Uterus (tissue), 2 donors: ENCODE data around the gene MACO1.

Experiments used
- POLR2A ChIP-seq, 2 donors: fragments of 450-650 bp; IDR thresholded peaks; one replicate each; pipeline ENCODE4 v1.6.1; 2016; ENCODE audit warnings: antibody characterized with exemption in 2 of 2, mild to moderate bottlenecking in 1 of 2, moderate library complexity in 1 of 2
- TF ChIP-seq, protein P1 (sequence below), 4 experiments: fragments of 200-600 bp in 2 of 4; fragments of 450-650 bp in 2 of 4; sonication (generic) in 2 of 4; IDR thresholded peaks; one replicate each; pipeline ENCODE4 v1.5.1; 2016 to 2019; ENCODE audit warnings: antibody characterized with exemption in 4 of 4, mild to moderate bottlenecking in 2 of 4, moderate library complexity in 1 of 4

DNA sequence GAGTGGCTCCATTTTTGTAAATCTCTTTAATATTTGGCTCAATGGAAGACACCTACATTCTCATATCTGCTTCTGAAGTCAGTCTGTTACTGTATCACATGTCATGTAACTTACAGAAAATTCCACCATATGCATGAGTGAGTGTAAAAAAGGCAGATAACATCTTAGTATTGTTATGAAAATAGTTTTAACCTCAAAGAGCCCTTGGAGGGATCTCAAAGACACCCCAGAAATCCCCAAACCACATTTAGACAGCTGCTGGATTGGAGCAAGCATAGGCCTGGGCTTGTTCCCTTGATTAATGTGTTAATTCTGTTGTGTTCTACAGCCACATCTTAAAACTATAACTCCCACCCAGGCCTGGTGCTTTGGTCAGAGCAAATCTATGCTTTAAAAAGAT is 16.9 kb downstream of the MACO1 start:
- TF ChIP-seq, protein P1, sequence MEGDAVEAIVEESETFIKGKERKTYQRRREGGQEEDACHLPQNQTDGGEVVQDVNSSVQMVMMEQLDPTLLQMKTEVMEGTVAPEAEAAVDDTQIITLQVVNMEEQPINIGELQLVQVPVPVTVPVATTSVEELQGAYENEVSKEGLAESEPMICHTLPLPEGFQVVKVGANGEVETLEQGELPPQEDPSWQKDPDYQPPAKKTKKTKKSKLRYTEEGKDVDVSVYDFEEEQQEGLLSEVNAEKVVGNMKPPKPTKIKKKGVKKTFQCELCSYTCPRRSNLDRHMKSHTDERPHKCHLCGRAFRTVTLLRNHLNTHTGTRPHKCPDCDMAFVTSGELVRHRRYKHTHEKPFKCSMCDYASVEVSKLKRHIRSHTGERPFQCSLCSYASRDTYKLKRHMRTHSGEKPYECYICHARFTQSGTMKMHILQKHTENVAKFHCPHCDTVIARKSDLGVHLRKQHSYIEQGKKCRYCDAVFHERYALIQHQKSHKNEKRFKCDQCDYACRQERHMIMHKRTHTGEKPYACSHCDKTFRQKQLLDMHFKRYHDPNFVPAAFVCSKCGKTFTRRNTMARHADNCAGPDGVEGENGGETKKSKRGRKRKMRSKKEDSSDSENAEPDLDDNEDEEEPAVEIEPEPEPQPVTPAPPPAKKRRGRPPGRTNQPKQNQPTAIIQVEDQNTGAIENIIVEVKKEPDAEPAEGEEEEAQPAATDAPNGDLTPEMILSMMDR (IDR thresholded peaks at IDR 0.05), result no peak
- TF ChIP-seq POLR2A (IDR thresholded peaks at IDR 0.05), result no peak
